DND-41 (cell line): ENCODE data around the gene FRMPD4.
A peak's percentile ranks its signal among the peaks of the same experiment; 100 is the strongest.

Experiments used
- ATAC-seq: fragments of 200-7000 bp; cut with Tn5 transposase; 3 replicates; pipeline ENCODE4 v1.9.1; 2021; ENCODE audit warnings: low read depth; ENCODE audit not compliant: insufficient read depth
- DNase-seq: peaks from one replicate; pipeline ENCODE4 v3.0.0-alpha.2; 2020
- H2AFZ ChIP-seq: 2 replicates; pipeline ENCODE4 v1.6.0; 2012; ENCODE audit warnings: low read depth, low read length
- H3K27ac ChIP-seq: 2 replicates; pipeline ENCODE4 v1.5.1; 2012; ENCODE audit warnings: low read length, inconsistent platforms
- H3K27me3 ChIP-seq: fragments of 200-600 bp; sonication (generic); 2 replicates; pipeline ENCODE4 v1.6.0; 2012; ENCODE audit warnings: low read length, mild to moderate bottlenecking, inconsistent platforms; ENCODE audit not compliant: insufficient read depth, poor library complexity
- H3K36me3 ChIP-seq: 2 replicates; pipeline ENCODE4 v1.5.1; 2012; ENCODE audit warnings: low read length, inconsistent platforms; ENCODE audit not compliant: insufficient read depth
- H3K4me1 ChIP-seq: 2 replicates; pipeline ENCODE4 v1.5.1; 2012; ENCODE audit warnings: mild to moderate bottlenecking, low read length; ENCODE audit not compliant: insufficient read depth
- H3K4me2 ChIP-seq: 2 replicates; pipeline ENCODE4 v1.6.0; 2012; ENCODE audit warnings: mild to moderate bottlenecking, moderate library complexity, low read length, inconsistent platforms; ENCODE audit not compliant: insufficient read depth
- H3K4me3 ChIP-seq, 2 experiments: fragments of 200-600 bp in 1 of 2; shearing (Covaris generic) in 1 of 2; 2 replicates each; pipeline ENCODE4 v1.5.1; 2012 to 2016; ENCODE audit warnings: inconsistent platforms in 2 of 2, low read length in 2 of 2, mild to moderate bottlenecking in 2 of 2, low read depth in 1 of 2, moderate library complexity in 1 of 2
- H3K79me2 ChIP-seq: 2 replicates; pipeline ENCODE4 v1.6.0; 2012; ENCODE audit warnings: low read length, inconsistent platforms; ENCODE audit not compliant: insufficient read depth
- H3K9ac ChIP-seq: 2 replicates; pipeline ENCODE4 v1.6.0; 2012; ENCODE audit warnings: low read depth, mild to moderate bottlenecking, inconsistent platforms, low read length, moderate library complexity
- H3K9me3 ChIP-seq: 2 replicates; pipeline ENCODE4 v1.5.1; 2012; ENCODE audit warnings: low read length, moderate library complexity, mild to moderate bottlenecking, inconsistent platforms; ENCODE audit not compliant: insufficient read depth, severe bottlenecking
- H4K20me1 ChIP-seq: 2 replicates; pipeline ENCODE4 v1.6.0; 2012; ENCODE audit warnings: low read length; ENCODE audit not compliant: insufficient read depth
- CTCF ChIP-seq: IDR thresholded peaks from 2 replicates; pipeline ENCODE4 v1.5.1; 2012; ENCODE audit warnings: borderline replicate concordance, low read length, moderate library complexity, mild to moderate bottlenecking; ENCODE audit not compliant: poor library complexity, severe bottlenecking; ENCODE audit errors: extremely low read depth
- EZH2 ChIP-seq: IDR thresholded peaks from 3 replicates; pipeline ENCODE4 v1.6.1; 2012; ENCODE audit warnings: borderline replicate concordance, low read depth, mild to moderate bottlenecking, moderate library complexity, low read length, inconsistent platforms; ENCODE audit not compliant: severe bottlenecking

The FRMPD4 gene

GRCh38 chrX:12567857-12568256 lies 429.6 kb downstream of the FRMPD4 start:
- Histone ChIP-seq H3K27ac (no peak overlapping the region), H3K4me3 (no peak overlapping the region), H3K36me3 (no peaks in the 10 kb centered on the region), H3K9me3 (no peaks in the 10 kb centered on the region), H3K4me1 (no peaks in the 10 kb centered on the region), H3K9ac (no peak overlapping the region), H2AFZ (no peak overlapping the region), H3K27me3 (no peaks in the 10 kb centered on the region), H3K4me2 (no peak overlapping the region), H3K79me2 (no peaks in the 10 kb centered on the region), H4K20me1 (no peaks in the 10 kb centered on the region)
- DNase-seq: peak; percentile 4
- TF ChIP-seq EZH2 (no peak), CTCF (peak; percentile 66)
- no peak for ATAC-seq

- no peak overlapping the region for H3K4me3 ChIP-seq
- H3K27me3 ChIP-seq: no peaks in the 10 kb centered on the region
- H3K36me3 ChIP-seq: no peaks in the 10 kb centered on the region
- no peak overlapping the region for H2AFZ ChIP-seq
- H3K4me1 ChIP-seq: no peaks in the 10 kb centered on the region
- no peak for DNase-seq
- H3K9ac ChIP-seq: no peak overlapping the region
- TF ChIP-seq CTCF (no peak), EZH2 (no peak)
- no peak overlapping the region for H3K27ac ChIP-seq
- H4K20me1 ChIP-seq: no peaks in the 10 kb centered on the region
- no peak overlapping the region for H3K4me2 ChIP-seq
- no peak for ATAC-seq
- H3K79me2 ChIP-seq: no peaks in the 10 kb centered on the region
- no peaks in the 10 kb centered on the region for H3K9me3 ChIP-seq
Observed at GRCh38 chrX:12570859-12571501, 432.7 kb downstream of the FRMPD4 start.

- DNase-seq: no peak
- H2AFZ ChIP-seq: no peak overlapping the region
- ATAC-seq: no peak
- H4K20me1 ChIP-seq: no peaks in the 10 kb centered on the region
- H3K9ac ChIP-seq: no peak overlapping the region
- no peak overlapping the region for H3K4me3 ChIP-seq
- no peaks in the 10 kb centered on the region for H3K4me1 ChIP-seq
- no peak for TF ChIP-seq EZH2
- TF ChIP-seq CTCF: no peak
- no peak overlapping the region for H3K27ac ChIP-seq
- no peaks in the 10 kb centered on the region for H3K9me3 ChIP-seq
- H3K79me2 ChIP-seq: no peaks in the 10 kb centered on the region
- no peak overlapping the region for H3K4me2 ChIP-seq
- H3K36me3 ChIP-seq: no peaks in the 10 kb centered on the region
- H3K27me3 ChIP-seq: no peaks in the 10 kb centered on the region
Observed at GRCh38 chrX:12579311-12579710, 441.0 kb downstream of the FRMPD4 start.

GRCh38 chrX:12580548-12580947 lies 442.3 kb downstream of the FRMPD4 start:
- no peak for ATAC-seq
- no peak overlapping the region for H3K4me2 ChIP-seq

More at GRCh38 chrX:12580548-12580947, 442.3 kb downstream of the FRMPD4 start:
- no peak for DNase-seq
- Histone ChIP-seq H3K27ac (no peak overlapping the region), H3K4me3 (no peak overlapping the region), H3K36me3 (no peaks in the 10 kb centered on the region), H3K27me3 (no peaks in the 10 kb centered on the region), H2AFZ (no peak overlapping the region), H3K4me1 (no peaks in the 10 kb centered on the region), H3K79me2 (no peaks in the 10 kb centered on the region), H3K9me3 (no peaks in the 10 kb centered on the region), H3K9ac (no peak overlapping the region), H4K20me1 (no peaks in the 10 kb centered on the region)
- TF ChIP-seq CTCF (no peak), EZH2 (no peak)
